Activated T-helper 1 cell treated with Interleukin-2 at 50 U/mL for 16 hours (primary cell): ENCODE measurements around the gene TRAF3IP1.
"Not testable (repeated sequence)": the region's sequence is repeated elsewhere in the genome, so short reads cannot be mapped to it uniquely, and the experiment has no call there.

Experiments
- DNase-seq: peaks from one replicate; pipeline ENCODE4 v3.0.0-alpha.2; 2020; ENCODE audit warnings: low read depth

The TRAF3IP1 gene

GRCh38 chr2:238427435-238428162, 107.3 kb downstream of the TRAF3IP1 start:
- DNase-seq: no peak

GRCh38 chr2:238428866-238429265, 108.5 kb downstream of the TRAF3IP1 start:
- DNase-seq: no peak

GRCh38 chr2:238430781-238431180, 110.5 kb downstream of the TRAF3IP1 start:
- DNase-seq: no peak

- no peak for DNase-seq
Measured at GRCh38 chr2:238431456-238431855, 111.1 kb downstream of the TRAF3IP1 start.

- no peak for DNase-seq
Measured at GRCh38 chr2:238433300-238433915, 113.1 kb downstream of the TRAF3IP1 start.

- no peak for DNase-seq
Measured at GRCh38 chr2:238433941-238434845, 113.9 kb downstream of the TRAF3IP1 start.

- DNase-seq: no peak
Measured at GRCh38 chr2:238434846-238435751, 114.8 kb downstream of the TRAF3IP1 start.

GRCh38 chr2:238435752-238436096, 115.4 kb downstream of the TRAF3IP1 start:
- no peak for DNase-seq

- no peak for DNase-seq
Measured at GRCh38 chr2:238438856-238439849, 118.8 kb downstream of the TRAF3IP1 start.

- DNase-seq: no peak
Measured at GRCh38 chr2:238439917-238440316, 119.6 kb downstream of the TRAF3IP1 start.

- no peak for DNase-seq
Measured at GRCh38 chr2:238440331-238440730, 120.0 kb downstream of the TRAF3IP1 start.

GRCh38 chr2:238440767-238441166, 120.4 kb downstream of the TRAF3IP1 start:
- DNase-seq: no peak

GRCh38 chr2:238441262-238442114, 121.2 kb downstream of the TRAF3IP1 start:
- no peak for DNase-seq

- not testable (repeated sequence) for DNase-seq
Measured at GRCh38 chr2:238442257-238442656, 121.9 kb downstream of the TRAF3IP1 start.

- DNase-seq: no peak
Measured at GRCh38 chr2:238444242-238444641, 123.9 kb downstream of the TRAF3IP1 start.

GRCh38 chr2:238445409-238446190, 125.3 kb downstream of the TRAF3IP1 start:
- no peak for DNase-seq

GRCh38 chr2:238446371-238446770, 126.1 kb downstream of the TRAF3IP1 start:
- DNase-seq: no peak

- no peak for DNase-seq
Measured at GRCh38 chr2:238448031-238448955, 128.0 kb downstream of the TRAF3IP1 start.
